H9 (cell line): ENCODE results near the gene MBNL1. TPM values are rescaled to one million over a fixed set of nuclear protein-coding genes. Genes with fewer than 3 reads are reported as not detected.

Experiments used
- DNase-seq: peaks from one replicate; pipeline ENCODE4 v3.0.0-alpha.2; 2017
- H2AFZ ChIP-seq: one replicate; pipeline ENCODE4 v1.6.1; 2013; ENCODE audit warnings: mild to moderate bottlenecking, low read length, control low read depth, moderate library complexity
- H2AK5ac ChIP-seq: 2 replicates; pipeline ENCODE4 v1.6.1; 2013; ENCODE audit warnings: low read length, control low read depth, mixed read lengths; ENCODE audit not compliant: insufficient read length
- H2BK120ac ChIP-seq: one replicate; pipeline ENCODE4 v1.6.1; 2013; ENCODE audit warnings: low read depth, mild to moderate bottlenecking, low read length, control low read depth, inconsistent platforms; ENCODE audit not compliant: poor library complexity, severe bottlenecking
- H2BK12ac ChIP-seq: 2 replicates; pipeline ENCODE4 v1.6.1; 2013; ENCODE audit warnings: low read length, control low read depth, mixed read lengths, low read depth; ENCODE audit not compliant: insufficient read length
- H2BK15ac ChIP-seq: 2 replicates; pipeline ENCODE4 v1.6.1; 2013; ENCODE audit warnings: low read depth, low read length, control low read depth
- H2BK20ac ChIP-seq: one replicate; pipeline ENCODE4 v1.6.1; 2013; ENCODE audit warnings: low read depth, mild to moderate bottlenecking, low read length, control low read depth, inconsistent platforms; ENCODE audit not compliant: poor library complexity, severe bottlenecking
- H2BK5ac ChIP-seq: 2 replicates; pipeline ENCODE4 v1.6.1; 2013; ENCODE audit warnings: low read length, control low read depth, mixed read lengths; ENCODE audit not compliant: insufficient read length
- H3K14ac ChIP-seq: 2 replicates; pipeline ENCODE4 v1.6.1; 2013; ENCODE audit warnings: low read length, control low read depth; ENCODE audit not compliant: insufficient read depth
- H3K18ac ChIP-seq: 2 replicates; pipeline ENCODE4 v1.6.1; 2013; ENCODE audit warnings: low read depth, mild to moderate bottlenecking, mixed read lengths, low read length, control low read depth; ENCODE audit not compliant: insufficient read length
- H3K23ac ChIP-seq: 2 replicates; pipeline ENCODE4 v1.6.1; 2013; ENCODE audit warnings: low read length, control low read depth, mixed read lengths, low read depth; ENCODE audit not compliant: insufficient read length
- H3K23me2 ChIP-seq: 2 replicates; pipeline ENCODE4 v1.6.1; 2013; ENCODE audit warnings: low read depth, mild to moderate bottlenecking, mixed read lengths, low read length, control low read depth; ENCODE audit not compliant: insufficient read length, poor library complexity, severe bottlenecking
- H3K27ac ChIP-seq: 2 replicates; pipeline ENCODE4 v1.5.1; 2013; ENCODE audit warnings: low read length, control low read depth, mixed read lengths, low read depth; ENCODE audit not compliant: insufficient read length
- H3K27me3 ChIP-seq: 2 replicates; pipeline ENCODE4 v1.6.1; 2013; ENCODE audit warnings: low read length, control low read depth, inconsistent platforms; ENCODE audit not compliant: insufficient read depth
- H3K4ac ChIP-seq: 2 replicates; pipeline ENCODE4 v1.6.1; 2013; ENCODE audit warnings: low read depth, mild to moderate bottlenecking, control low read depth, inconsistent platforms, low read length, moderate library complexity
- H3K4me1 ChIP-seq: 2 replicates; pipeline ENCODE4 v1.6.1; 2013; ENCODE audit warnings: low read length, control low read depth, inconsistent platforms; ENCODE audit not compliant: insufficient read depth
- H3K4me2 ChIP-seq: 2 replicates; pipeline ENCODE4 v1.6.1; 2013; ENCODE audit warnings: low read length, control low read depth, mixed read lengths; ENCODE audit not compliant: insufficient read length, insufficient read depth
- H3K56ac ChIP-seq: 2 replicates; pipeline ENCODE4 v1.6.1; 2013; ENCODE audit warnings: low read depth, mild to moderate bottlenecking, mixed read lengths, low read length, control low read depth; ENCODE audit not compliant: insufficient read length
- H3K79me1 ChIP-seq: 2 replicates; pipeline ENCODE4 v1.6.1; 2013; ENCODE audit warnings: low read depth, mild to moderate bottlenecking, moderate library complexity, low read length, control low read depth, inconsistent platforms; ENCODE audit not compliant: insufficient read depth, poor library complexity, severe bottlenecking
- H3K79me2 ChIP-seq: 2 replicates; pipeline ENCODE4 v1.6.1; 2013; ENCODE audit warnings: low read length, control low read depth, inconsistent platforms; ENCODE audit not compliant: insufficient read depth
- H3K9ac ChIP-seq: 2 replicates; pipeline ENCODE4 v1.6.1; 2013; ENCODE audit warnings: low read length, control low read depth, mixed read lengths; ENCODE audit not compliant: insufficient read length; ENCODE audit errors: extremely low read depth
- H3K9me3 ChIP-seq: one replicate; pipeline ENCODE4 v1.6.1; 2013; ENCODE audit warnings: low read depth, low read length, inconsistent platforms; ENCODE audit not compliant: control insufficient read depth
- H3T11ph ChIP-seq: one replicate; pipeline ENCODE4 v1.6.1; 2013; ENCODE audit warnings: mild to moderate bottlenecking, low read length, control low read depth, inconsistent platforms
- H4K20me1 ChIP-seq: one replicate; pipeline ENCODE4 v1.6.1; 2013; ENCODE audit not compliant: control insufficient read depth, insufficient read length, insufficient read depth
- H4K5ac ChIP-seq: 2 replicates; pipeline ENCODE4 v1.6.1; 2013; ENCODE audit warnings: low read depth, mild to moderate bottlenecking, mixed read lengths, low read length, control low read depth; ENCODE audit not compliant: insufficient read length
- H4K8ac ChIP-seq: replicated peaks from 2 replicates; pipeline ENCODE4 v1.6.1; 2013; ENCODE audit warnings: low read length, control low read depth, mixed read lengths, low read depth; ENCODE audit not compliant: insufficient read length
- H4K91ac ChIP-seq: 2 replicates; pipeline ENCODE4 v1.6.1; 2013; ENCODE audit warnings: low read depth, mild to moderate bottlenecking, moderate library complexity, mixed read lengths, low read length, control low read depth; ENCODE audit not compliant: insufficient read length
- H3K27ac Mint-ChIP-seq, 3 experiments: 2 replicates in 2 of 3; 3 replicates in 1 of 3; pipeline ENCODE4 v1.8.0; 2020 to 2021; ENCODE audit warnings: mixed read lengths in 3 of 3, mild to moderate bottlenecking in 1 of 3, moderate library complexity in 1 of 3
- H3K27me3 Mint-ChIP-seq: 2 replicates; pipeline ENCODE4 v1.8.0; 2021; ENCODE audit warnings: low read depth, mild to moderate bottlenecking, moderate library complexity, mixed read lengths
- H3K36me3 Mint-ChIP-seq, 3 experiments: 2 replicates in 2 of 3; 3 replicates in 1 of 3; pipeline ENCODE4 v1.8.0; 2020 to 2021; ENCODE audit warnings: low read depth in 3 of 3, mixed read lengths in 3 of 3; ENCODE audit not compliant: insufficient read depth in 1 of 3
- H3K4me1 Mint-ChIP-seq, 2 experiments: 2 replicates each; pipeline ENCODE4 v1.8.0; 2020; ENCODE audit warnings: mixed read lengths in 2 of 2
- H3K4me3 Mint-ChIP-seq, 2 experiments: 2 replicates in 1 of 2; 3 replicates in 1 of 2; pipeline ENCODE4 v1.8.0; 2020 to 2021; ENCODE audit warnings: mild to moderate bottlenecking in 2 of 2, mixed read lengths in 2 of 2, moderate library complexity in 1 of 2
- H3K9me3 Mint-ChIP-seq, 2 experiments: 2 replicates in 1 of 2; 3 replicates in 1 of 2; pipeline ENCODE4 v1.8.0; 2020; ENCODE audit warnings: mild to moderate bottlenecking in 2 of 2, mixed read lengths in 2 of 2, moderate library complexity in 1 of 2
- CTCF ChIP-seq: fragments of 200-600 bp; sonication (generic); conservative IDR thresholded peaks from 3 replicates; pipeline ENCODE4 v1.8.0; 2021; ENCODE audit warnings: antibody characterized with exemption, mild to moderate bottlenecking
- WGBS: extraction: QIAGEN DNeasy Blood & Tissue Kit; methylation state at CpG from one replicate; pipeline ENCODE4 v1.1.7; 2013; ENCODE audit warnings: missing lambda C conversion rate, low lambda C conversion rate, mixed read lengths; ENCODE audit not compliant: insufficient read length; ENCODE audit errors: extremely low coverage; 5-methylcytosine and 5-hydroxymethylcytosine counted together
- total RNA-seq: library from RNA; stranded (reverse); gene quantifications from 2 replicates; pipeline ENCODE4 v1.2.1, GENCODE V29; 2021

MBNL1 gene
- total RNA-seq, 1 experiment from 2014 or later, result 14.9 TPM

- H4K20me1 ChIP-seq, result no peaks in the 10 kb centered on the region
- H3K27me3 ChIP-seq, result no peaks in the 10 kb centered on the region
- no peak overlapping the region for H2AK5ac ChIP-seq
- DNase-seq, result no peak
- no peak for TF ChIP-seq CTCF
- H4K5ac ChIP-seq, result no peak overlapping the region
- H3T11ph ChIP-seq, result no peak overlapping the region
- no peak overlapping the region for H2AFZ ChIP-seq
- no peak overlapping the region for H2BK12ac ChIP-seq
- H3K79me2 ChIP-seq, result peaks cover 1% of the 10 kb centered on the region; the same call in 1 of the 2 replicates
- Mint-ChIP-seq H3K4me1 (peaks cover 37 to 41% of the 10 kb centered on the region in 2 experiments), H3K9me3 (peaks cover 0 to 2% of the 10 kb centered on the region in 2 experiments; a peak in 1 of 5 replicates), H3K36me3 (peaks cover 3 to 7% (median 4%) of the 10 kb centered on the region in 3 experiments; a peak in 4 of 7 replicates), H3K4me3 (no peak overlapping the region), H3K27ac (peak overlapping the region in 2 of 3 experiments; percentile 15 to 72; a peak in 3 of 7 replicates), H3K27me3 (no peaks in the 10 kb centered on the region)
- H3K14ac ChIP-seq, result no peak overlapping the region
- no peak overlapping the region for H3K18ac ChIP-seq
- H3K4me1 ChIP-seq, result peaks cover 4% of the 10 kb centered on the region; the same call in 1 of the 2 replicates
- H2BK20ac ChIP-seq, result no peak overlapping the region
- no peak overlapping the region for H3K4me2 ChIP-seq
- H3K23me2 ChIP-seq, result no peaks in the 10 kb centered on the region
- no peak overlapping the region for H3K27ac ChIP-seq
- H2BK120ac ChIP-seq, result no peak overlapping the region
- H2BK5ac ChIP-seq, result no peak overlapping the region
- no peak overlapping the region for H3K56ac ChIP-seq
- WGBS, result no CpG with 5 or more reads among the region's 4 CpGs
- no peak overlapping the region for H3K9ac ChIP-seq
- H3K4ac ChIP-seq, result no peak overlapping the region
- H3K9me3 ChIP-seq, result no peaks in the 10 kb centered on the region
- no peak overlapping the region for H4K8ac ChIP-seq
- no peak overlapping the region for H4K91ac ChIP-seq
- no peak overlapping the region for H3K23ac ChIP-seq
- no peak overlapping the region for H2BK15ac ChIP-seq
- no peaks in the 10 kb centered on the region for H3K79me1 ChIP-seq
These were observed 127.0 kb downstream of the MBNL1 start for GRCh38 chr3:152395764-152396163.
